Measurements from ENCODE around the gene MRPL19. TPM values are rescaled to one million over a fixed set of nuclear protein-coding genes. Genes with fewer than 3 reads are reported as not detected.

The MRPL19 gene
- total RNA-seq, 2 donors from 2014 or later = 36.0 to 42.4 TPM

- no peaks in the 10 kb centered on the region for H3K4me1 ChIP-seq (ENCODE audit: control insufficient read depth in 1 of 2, low read depth in 2 of 2)
- H3K36me3 ChIP-seq = no peaks in the 10 kb centered on the region
- H3K4me3 ChIP-seq = no peak overlapping the region
- H3K27ac ChIP-seq = no peak overlapping the region
- no peak for TF ChIP-seq CTCF (IDR thresholded peaks at IDR 0.05)
- H3K9me3 ChIP-seq = no peaks in the 10 kb centered on the region
- H3K27me3 ChIP-seq (replicated peaks; ENCODE audit: insufficient read depth) = no peaks in the 10 kb centered on the region
- no peak for DNase-seq (ENCODE audit: low spot score)
- no peak for ATAC-seq (ENCODE audit: insufficient number of reproducible peaks, low FRiP score, low read depth)
These were observed 39.2 kb upstream of the MRPL19 start for GRCh38 chr2:75607400-75607798.

- no peak for TF ChIP-seq CTCF (IDR thresholded peaks at IDR 0.05)
- ATAC-seq (ENCODE audit: insufficient number of reproducible peaks, low FRiP score, low read depth) = no peak
- no peak overlapping the region for H3K27ac ChIP-seq
- no peak for DNase-seq (ENCODE audit: low spot score)
- H3K36me3 ChIP-seq = no peaks in the 10 kb centered on the region
- no peaks in the 10 kb centered on the region for H3K9me3 ChIP-seq
- H3K4me1 ChIP-seq (ENCODE audit: control insufficient read depth in 1 of 2, low read depth in 2 of 2) = no peaks in the 10 kb centered on the region
- H3K4me3 ChIP-seq = no peak overlapping the region
- H3K27me3 ChIP-seq (replicated peaks; ENCODE audit: insufficient read depth) = no peaks in the 10 kb centered on the region
These were observed 38.4 kb upstream of the MRPL19 start for GRCh38 chr2:75607988-75608683.

GRCh38 chr2:75608684-75609333 lies 37.8 kb upstream of the MRPL19 start:
- Histone ChIP-seq H3K27ac (no peak overlapping the region), H3K9me3 (no peaks in the 10 kb centered on the region), H3K4me1 (ENCODE audit: control insufficient read depth in 1 of 2, low read depth in 2 of 2) (no peaks in the 10 kb centered on the region), H3K36me3 (no peaks in the 10 kb centered on the region), H3K4me3 (peak overlapping the region; percentile 39), H3K27me3 (replicated peaks; ENCODE audit: insufficient read depth) (no peaks in the 10 kb centered on the region)
- DNase-seq (ENCODE audit: low spot score) (no peak), ATAC-seq (ENCODE audit: insufficient number of reproducible peaks, low FRiP score, low read depth) (no peak)
- peak; percentile 54 for TF ChIP-seq CTCF (IDR thresholded peaks at IDR 0.05)

- Histone ChIP-seq H3K27me3 (replicated peaks; ENCODE audit: insufficient read depth) (no peaks in the 10 kb centered on the region), H3K27ac (no peak overlapping the region), H3K4me3 (no peak overlapping the region), H3K36me3 (no peaks in the 10 kb centered on the region), H3K9me3 (no peaks in the 10 kb centered on the region), H3K4me1 (ENCODE audit: control insufficient read depth in 1 of 2, low read depth in 2 of 2) (no peaks in the 10 kb centered on the region)
- TF ChIP-seq CTCF (IDR thresholded peaks at IDR 0.05) = no peak
- DNase-seq (ENCODE audit: low spot score) = no peak
- no peak for ATAC-seq (ENCODE audit: insufficient number of reproducible peaks, low FRiP score, low read depth)
These were observed 37.3 kb upstream of the MRPL19 start for GRCh38 chr2:75609334-75609689.

- Histone ChIP-seq H3K4me1 (ENCODE audit: control insufficient read depth in 1 of 2, low read depth in 2 of 2) (no peaks in the 10 kb centered on the region), H3K9me3 (no peaks in the 10 kb centered on the region), H3K27me3 (replicated peaks; ENCODE audit: insufficient read depth) (no peaks in the 10 kb centered on the region), H3K4me3 (no peak overlapping the region), H3K27ac (no peak overlapping the region), H3K36me3 (no peaks in the 10 kb centered on the region)
- no peak for ATAC-seq (ENCODE audit: insufficient number of reproducible peaks, low FRiP score, low read depth)
- TF ChIP-seq CTCF (IDR thresholded peaks at IDR 0.05) = no peak
- DNase-seq (ENCODE audit: low spot score) = no peak
These were observed 36.6 kb upstream of the MRPL19 start for GRCh38 chr2:75609937-75610508.

All from thoracic aorta (tissue), 2 donors.